Neutrophil (primary cell): ENCODE data around the gene MYBPC3.

Experiments
- H3K27ac ChIP-seq: fragments of 200-600 bp; sonication (generic); 2 replicates; pipeline ENCODE4 v1.5.1; 2016; ENCODE audit warnings: mild to moderate bottlenecking, moderate library complexity
- H3K27me3 ChIP-seq: fragments of 200-600 bp; sonication (generic); 2 replicates; pipeline ENCODE4 v1.6.0; 2016; ENCODE audit warnings: mild to moderate bottlenecking
- H3K36me3 ChIP-seq: fragments of 200-600 bp; sonication (generic); 2 replicates; pipeline ENCODE4 v1.5.1; 2017
- H3K4me1 ChIP-seq, 2 experiments: fragments of 200-600 bp in 1 of 2; sonication (generic) in 1 of 2; 1 replicate in 1 of 2; 2 replicates in 1 of 2; pipeline versions ENCODE4 v1.5.1 to v1.6.1; 2013 to 2016; ENCODE audit warnings: low read depth in 1 of 2, low read length in 1 of 2, mild to moderate bottlenecking in 1 of 2, moderate library complexity in 1 of 2; ENCODE audit not compliant: control insufficient read depth in 1 of 2, insufficient read depth in 1 of 2
- H3K4me3 ChIP-seq, 2 experiments: fragments of 200-600 bp in 1 of 2; sonication (generic) in 1 of 2; 1 replicate in 1 of 2; 2 replicates in 1 of 2; pipeline ENCODE4 v1.5.1; 2013 to 2016; ENCODE audit warnings: low read depth in 1 of 2, low read length in 1 of 2, mild to moderate bottlenecking in 1 of 2, moderate library complexity in 1 of 2
- H3K9me3 ChIP-seq: fragments of 200-600 bp; sonication (generic); 2 replicates; pipeline ENCODE4 v1.5.1; 2016
- CTCF ChIP-seq: fragments of 200-600 bp; sonication (generic); IDR thresholded peaks from 2 replicates; pipeline ENCODE4 v1.5.1; 2016; ENCODE audit warnings: antibody characterized with exemption

MYBPC3 gene

GRCh38 chr11:47388697-47389576 is 36.4 kb upstream of the MYBPC3 start:
- Histone ChIP-seq H3K27me3 (no peaks in the 10 kb centered on the region), H3K9me3 (no peaks in the 10 kb centered on the region), H3K4me1 (peaks cover 83 to 91% of the 10 kb centered on the region in 2 experiments), H3K27ac (peak overlapping the region; percentile 99), H3K36me3 (no peaks in the 10 kb centered on the region), H3K4me3 (peak overlapping the region; percentile 78 to 92)
- TF ChIP-seq CTCF, result peak; percentile 35

GRCh38 chr11:47387944-47388696 is 35.6 kb upstream of the MYBPC3 start:
- peaks cover 83 to 91% of the 10 kb centered on the region in 2 experiments for H3K4me1 ChIP-seq
- peak overlapping the region; percentile 78 to 92 for H3K4me3 ChIP-seq
- peaks cover 4% of the 10 kb centered on the region for H3K36me3 ChIP-seq
- no peak for TF ChIP-seq CTCF
- no peaks in the 10 kb centered on the region for H3K27me3 ChIP-seq
- H3K27ac ChIP-seq, result peak overlapping the region; percentile 99
- H3K9me3 ChIP-seq, result no peaks in the 10 kb centered on the region

GRCh38 chr11:47384498-47384897 is 32.0 kb upstream of the MYBPC3 start:
- H3K36me3 ChIP-seq, result peaks cover 19% of the 10 kb centered on the region
- no peak for TF ChIP-seq CTCF
- H3K27ac ChIP-seq, result no peak overlapping the region
- no peaks in the 10 kb centered on the region for H3K27me3 ChIP-seq
- no peak overlapping the region for H3K4me3 ChIP-seq
- no peaks in the 10 kb centered on the region for H3K9me3 ChIP-seq
- H3K4me1 ChIP-seq, result peaks cover 77 to 80% of the 10 kb centered on the region in 2 experiments

GRCh38 chr11:47383071-47383470 is 30.6 kb upstream of the MYBPC3 start:
- TF ChIP-seq CTCF, result no peak
- H3K4me3 ChIP-seq, result no peak overlapping the region

GRCh38 chr11:47380078-47380477 is 27.6 kb upstream of the MYBPC3 start:
- TF ChIP-seq CTCF, result no peak

More at GRCh38 chr11:47383071-47383470, 30.6 kb upstream of the MYBPC3 start:
- H3K27me3 ChIP-seq, result no peaks in the 10 kb centered on the region
- H3K9me3 ChIP-seq, result no peaks in the 10 kb centered on the region
- peaks cover 74 to 78% of the 10 kb centered on the region in 2 experiments for H3K4me1 ChIP-seq
- H3K36me3 ChIP-seq, result peaks cover 19% of the 10 kb centered on the region
- peak overlapping the region; percentile 80 for H3K27ac ChIP-seq

More at GRCh38 chr11:47380078-47380477, 27.6 kb upstream of the MYBPC3 start:
- no peak overlapping the region for H3K4me3 ChIP-seq
- H3K9me3 ChIP-seq, result no peaks in the 10 kb centered on the region
- peaks cover 41% of the 10 kb centered on the region for H3K36me3 ChIP-seq
- H3K27me3 ChIP-seq, result no peaks in the 10 kb centered on the region
- H3K27ac ChIP-seq, result peak overlapping the region; percentile 73
- peaks cover 57 to 66% of the 10 kb centered on the region in 2 experiments for H3K4me1 ChIP-seq
